CD14-positive monocyte (primary cell): ENCODE data around the gene CRAMP1. TPM values are rescaled to one million over a fixed set of nuclear protein-coding genes. Genes with fewer than 3 reads are reported as not detected.

Source experiments
- DNase-seq, 3 donors: peaks; one replicate each; pipeline ENCODE4 v3.0.0-alpha.2; 2011 to 2022
- H2AFZ ChIP-seq: 2 replicates; pipeline ENCODE4 v1.6.0; 2012; ENCODE audit warnings: mild to moderate bottlenecking, low read depth, low read length, inconsistent platforms; ENCODE audit not compliant: insufficient read depth, poor library complexity, severe bottlenecking
- H3K27ac ChIP-seq, 2 donors: 1 replicate in 1 of 2; 2 replicates in 1 of 2; pipeline ENCODE4 v1.5.1; 2012 to 2013; ENCODE audit warnings: low read length in 2 of 2, control low read depth in 1 of 2, inconsistent platforms in 1 of 2, low read depth in 1 of 2, mild to moderate bottlenecking in 1 of 2
- H3K27me3 ChIP-seq, 2 donors: one replicate each; pipeline versions ENCODE4 v1.6.0 to v1.6.1; 2011 to 2013; ENCODE audit warnings: low read length in 2 of 2; ENCODE audit not compliant: control insufficient read depth in 2 of 2, insufficient read depth in 2 of 2
- H3K36me3 ChIP-seq, 2 donors: replicated peaks in 1 of 2; 1 replicate in 1 of 2; 2 replicates in 1 of 2; pipeline versions ENCODE4 v1.5.1 to v1.6.1; 2012 to 2013; ENCODE audit warnings: low read length in 2 of 2, control low read depth in 1 of 2, inconsistent platforms in 1 of 2, mild to moderate bottlenecking in 1 of 2; ENCODE audit not compliant: insufficient read depth in 2 of 2, control insufficient read depth in 1 of 2
- H3K4me1 ChIP-seq, 2 donors: 1 replicate in 1 of 2; 2 replicates in 1 of 2; pipeline versions ENCODE4 v1.5.1 to v1.6.1; 2012 to 2013; ENCODE audit warnings: low read length in 2 of 2, control low read depth in 1 of 2, inconsistent platforms in 1 of 2, mild to moderate bottlenecking in 1 of 2, moderate library complexity in 1 of 2; ENCODE audit not compliant: insufficient read depth in 2 of 2, control insufficient read depth in 1 of 2
- H3K4me2 ChIP-seq: replicated peaks from 2 replicates; pipeline ENCODE3; 2012; ENCODE audit warnings: low read length, moderate library complexity, mild to moderate bottlenecking; ENCODE audit not compliant: poor library complexity, severe bottlenecking; ENCODE audit errors: extremely low read depth
- H3K4me3 ChIP-seq, 3 experiments: fragments of 200-600 bp in 1 of 3; sonication (generic) in 1 of 3; replicated peaks in 1 of 3; 1 replicate in 2 of 3; 2 replicates in 1 of 3; pipeline ENCODE4 v1.5.1; 2011 to 2013; ENCODE audit warnings: low read length in 3 of 3, mild to moderate bottlenecking in 3 of 3, control low read depth in 2 of 3, low read depth in 2 of 3, inconsistent platforms in 1 of 3, moderate library complexity in 1 of 3
- H3K79me2 ChIP-seq: 2 replicates; pipeline ENCODE4 v1.6.0; 2012; ENCODE audit warnings: mild to moderate bottlenecking, control low read depth, inconsistent platforms, low read length, moderate library complexity; ENCODE audit not compliant: insufficient read depth
- H3K9ac ChIP-seq: 2 replicates; pipeline ENCODE4 v1.6.0; 2017; ENCODE audit warnings: low read length, mild to moderate bottlenecking; ENCODE audit not compliant: insufficient read depth, poor library complexity, severe bottlenecking
- H3K9me3 ChIP-seq, 2 donors: replicated peaks in 1 of 2; 1 replicate in 1 of 2; 2 replicates in 1 of 2; pipeline versions ENCODE4 v1.5.1 to v1.6.1; 2012 to 2013; ENCODE audit warnings: low read length in 2 of 2, control low read depth in 1 of 2; ENCODE audit not compliant: control insufficient read depth in 1 of 2, insufficient read depth in 1 of 2
- H4K20me1 ChIP-seq: 2 replicates; pipeline ENCODE4 v1.6.0; 2012; ENCODE audit warnings: mild to moderate bottlenecking, low read length, control low read depth, moderate library complexity; ENCODE audit not compliant: insufficient read depth
- H3K27ac Mint-ChIP-seq, 7 donors: one replicate each; pipeline ENCODE4 v1.8.0; 2020; ENCODE audit warnings: mild to moderate bottlenecking in 7 of 7, mixed read lengths in 7 of 7, moderate library complexity in 6 of 7, inconsistent platforms in 2 of 7
- H3K27me3 Mint-ChIP-seq, 3 donors: one replicate each; pipeline ENCODE4 v1.8.0; 2021 to 2022; ENCODE audit warnings: low read depth in 3 of 3, mild to moderate bottlenecking in 3 of 3, mixed read lengths in 3 of 3, moderate library complexity in 3 of 3, inconsistent platforms in 1 of 3
- H3K36me3 Mint-ChIP-seq, 2 donors: one replicate each; pipeline ENCODE4 v1.8.0; 2020; ENCODE audit warnings: mixed read lengths in 2 of 2, inconsistent platforms in 1 of 2, mild to moderate bottlenecking in 1 of 2
- H3K4me1 Mint-ChIP-seq: one replicate; pipeline ENCODE4 v1.8.0; 2020; ENCODE audit warnings: mild to moderate bottlenecking, mixed read lengths
- H3K4me3 Mint-ChIP-seq, 2 donors: one replicate each; pipeline ENCODE4 v1.8.0; 2020; ENCODE audit warnings: mild to moderate bottlenecking in 2 of 2, mixed read lengths in 2 of 2, moderate library complexity in 1 of 2
- H3K9me3 Mint-ChIP-seq, 7 donors: one replicate each; pipeline ENCODE4 v1.8.0; 2020 to 2022; ENCODE audit warnings: mixed read lengths in 7 of 7, mild to moderate bottlenecking in 6 of 7, moderate library complexity in 6 of 7, inconsistent platforms in 2 of 7
- CTCF ChIP-seq: fragments of 200-600 bp; IDR thresholded peaks from one replicate; pipeline ENCODE4 v1.8.0; 2022; ENCODE audit warnings: antibody characterized with exemption, mild to moderate bottlenecking
- WGBS: methylation state at CpG from one replicate; pipeline ENCODE4 v1.1.5; 2013; ENCODE audit warnings: missing lambda C conversion rate; ENCODE audit not compliant: insufficient coverage; 5-methylcytosine and 5-hydroxymethylcytosine counted together
- intact Hi-C, 2 donors: fragments of 100-400 bp; cut with micrococcal nuclease; formaldehyde crosslinking; loops; one replicate each; pipeline versions ENCODE4 v1.15.0 to v1.15.1; 2023
- polyA plus RNA-seq, 3 donors: library from polyadenylated mRNA; depleted of rRNA in 1 of 3; unstranded in 2 of 3; stranded (reverse) in 1 of 3; fragments of 300-500 nt in 2 of 3; fragments of >200 nt in 1 of 3; fragmentation: Illumina TruSeq in 2 of 3; gene quantifications; 1 replicate in 2 of 3; 2 replicates in 1 of 3; pipeline ENCODE4 v1.2.3, GENCODE V29; 2012 to 2021

CRAMP1 gene
- polyA plus RNA-seq, 3 donors, result 0.46 to 12.3 (median 1.0) TPM

GRCh38 chr16:1626327-1626726, 14.2 kb downstream of the CRAMP1 start:
- Histone ChIP-seq H3K9me3 (no peaks in the 10 kb centered on the region), H2AFZ (no peak overlapping the region), H3K36me3 (peaks cover 55 to 97% of the 10 kb centered on the region in 2 donors), H3K4me2 (no peak overlapping the region), H3K9ac (no peak overlapping the region), H3K4me1 (no peaks in the 10 kb centered on the region), H3K27ac (no peak overlapping the region), H3K27me3 (no peaks in the 10 kb centered on the region), H3K4me3 (no peak overlapping the region), H3K79me2 (peaks cover 47% of the 10 kb centered on the region), H4K20me1 (peaks cover 67% of the 10 kb centered on the region)
- no CpG with 5 or more reads among the region's 6 CpGs for WGBS
- Mint-ChIP-seq H3K4me3 (no peak overlapping the region), H3K36me3 (peaks cover 63 to 88% of the 10 kb centered on the region in 2 donors), H3K27ac (peak overlapping the region in 2 of 7 donors; percentile 2 to 13), H3K9me3 (no peaks in the 10 kb centered on the region), H3K4me1 (no peaks in the 10 kb centered on the region), H3K27me3 (peaks cover 0 to 3% (median 3%) of the 10 kb centered on the region in 3 donors)
- intact Hi-C loops, result no loop called here
- TF ChIP-seq CTCF, result no peak
- no peak for DNase-seq

DNA sequence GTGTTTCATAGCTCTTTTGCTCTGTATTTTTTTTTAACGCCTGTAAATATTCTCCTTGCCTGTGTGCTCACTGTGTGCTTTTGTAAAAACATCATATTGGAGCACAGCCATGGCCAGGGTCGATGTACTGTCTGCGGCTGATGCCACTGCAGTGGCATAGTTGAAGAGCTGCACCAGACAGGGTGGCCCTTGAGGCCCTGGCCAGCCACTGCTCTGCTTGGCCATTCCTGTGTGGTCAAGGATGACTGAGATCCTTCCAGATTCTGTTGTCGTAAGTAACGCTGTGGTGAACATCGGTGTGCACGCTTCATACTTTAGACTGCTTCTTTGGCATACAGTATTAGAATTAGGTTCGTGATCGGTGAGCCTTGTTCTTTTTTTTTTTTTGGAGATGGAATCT, 14.6 kb downstream of the CRAMP1 start:
- 100% methylated on average over 8 of the region's 9 CpGs for WGBS
- Histone ChIP-seq H3K4me2 (no peak overlapping the region), H3K9me3 (no peaks in the 10 kb centered on the region), H3K27ac (no peak overlapping the region), H3K79me2 (peaks cover 45% of the 10 kb centered on the region), H3K36me3 (peaks cover 54 to 97% of the 10 kb centered on the region in 2 donors), H3K27me3 (no peaks in the 10 kb centered on the region), H2AFZ (no peak overlapping the region), H3K9ac (no peak overlapping the region), H3K4me1 (no peaks in the 10 kb centered on the region), H4K20me1 (peaks cover 64% of the 10 kb centered on the region), H3K4me3 (no peak overlapping the region)
- no peak for TF ChIP-seq CTCF
- no peaks in the 10 kb centered on the region for H3K4me1 Mint-ChIP-seq
- peaks cover 0 to 4% (median 2%) of the 10 kb centered on the region in 3 donors for H3K27me3 Mint-ChIP-seq
- H3K4me3 Mint-ChIP-seq, result no peak overlapping the region
- peaks cover 65 to 90% of the 10 kb centered on the region in 2 donors for H3K36me3 Mint-ChIP-seq
- no peak for DNase-seq
- H3K27ac Mint-ChIP-seq, result peak overlapping the region in 2 of 7 donors; percentile 0 to 17
- intact Hi-C loops, result no loop called here
- H3K9me3 Mint-ChIP-seq, result no peaks in the 10 kb centered on the region
